ENCODE data around the gene SELENOO. TPM values are rescaled to one million over a fixed set of nuclear protein-coding genes. Genes with fewer than 3 reads are reported as not detected.
"Not testable (repeated sequence)": the region's sequence is repeated elsewhere in the genome, so short reads cannot be mapped to it uniquely, and the experiment has no call there.

SELENOO gene
- total RNA-seq, 1 experiment from 2014 or later: 34.3 TPM

DNA sequence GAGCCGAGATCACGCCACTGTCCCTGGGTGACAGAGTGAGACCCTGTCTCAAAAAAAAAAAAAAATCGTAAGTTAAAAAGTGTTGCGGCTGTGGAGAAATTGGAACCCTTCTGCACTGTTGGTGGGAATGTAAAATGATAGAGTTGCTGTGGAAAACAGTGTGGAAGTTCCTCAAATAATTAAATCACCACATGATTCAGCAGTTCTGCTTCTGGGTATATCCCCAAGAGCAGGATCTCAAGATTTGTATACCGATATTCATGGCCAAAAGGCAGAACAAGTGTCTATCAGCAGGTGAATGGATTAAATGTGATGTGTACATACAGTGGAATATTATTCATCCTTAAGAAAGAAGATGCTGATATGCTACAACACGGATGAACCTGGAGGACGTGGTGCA, 3.8 kb downstream of the SELENOO start:
- Histone ChIP-seq H3K4me1 (ENCODE audit: control insufficient read depth, insufficient read depth, low read length) (peaks cover 9% of the 10 kb centered on the region), H3K27me3 (ENCODE audit: control insufficient read depth, insufficient read depth, low read length) (no peaks in the 10 kb centered on the region), H3K27ac (ENCODE audit: low read length) (no peak overlapping the region), H3K36me3 (ENCODE audit: control insufficient read depth, insufficient read depth, low read length) (no peaks in the 10 kb centered on the region; the same call in 1 of the 2 replicates), H3K9me3 (ENCODE audit: control insufficient read depth, insufficient read depth, low read depth, low read length) (no peaks in the 10 kb centered on the region), H3K4me3 (ENCODE audit: low read depth in 2 of 2, low read length in 2 of 2) (no peak overlapping the region)
- TF ChIP-seq SIN3A (IDR thresholded peaks at IDR 0.05; ENCODE audit: borderline replicate concordance, insufficient read depth, low read depth, low read length) (no peak), POLR2AphosphoS5 (IDR thresholded peaks at IDR 0.05; ENCODE audit: low read depth, low read length) (no peak), CTCF (IDR thresholded peaks at IDR 0.05) (no peak), TCF7L2 (IDR thresholded peaks at IDR 0.05; ENCODE audit: low read depth, low read length) (no peak)
- TF ChIP-seq, protein P1, sequence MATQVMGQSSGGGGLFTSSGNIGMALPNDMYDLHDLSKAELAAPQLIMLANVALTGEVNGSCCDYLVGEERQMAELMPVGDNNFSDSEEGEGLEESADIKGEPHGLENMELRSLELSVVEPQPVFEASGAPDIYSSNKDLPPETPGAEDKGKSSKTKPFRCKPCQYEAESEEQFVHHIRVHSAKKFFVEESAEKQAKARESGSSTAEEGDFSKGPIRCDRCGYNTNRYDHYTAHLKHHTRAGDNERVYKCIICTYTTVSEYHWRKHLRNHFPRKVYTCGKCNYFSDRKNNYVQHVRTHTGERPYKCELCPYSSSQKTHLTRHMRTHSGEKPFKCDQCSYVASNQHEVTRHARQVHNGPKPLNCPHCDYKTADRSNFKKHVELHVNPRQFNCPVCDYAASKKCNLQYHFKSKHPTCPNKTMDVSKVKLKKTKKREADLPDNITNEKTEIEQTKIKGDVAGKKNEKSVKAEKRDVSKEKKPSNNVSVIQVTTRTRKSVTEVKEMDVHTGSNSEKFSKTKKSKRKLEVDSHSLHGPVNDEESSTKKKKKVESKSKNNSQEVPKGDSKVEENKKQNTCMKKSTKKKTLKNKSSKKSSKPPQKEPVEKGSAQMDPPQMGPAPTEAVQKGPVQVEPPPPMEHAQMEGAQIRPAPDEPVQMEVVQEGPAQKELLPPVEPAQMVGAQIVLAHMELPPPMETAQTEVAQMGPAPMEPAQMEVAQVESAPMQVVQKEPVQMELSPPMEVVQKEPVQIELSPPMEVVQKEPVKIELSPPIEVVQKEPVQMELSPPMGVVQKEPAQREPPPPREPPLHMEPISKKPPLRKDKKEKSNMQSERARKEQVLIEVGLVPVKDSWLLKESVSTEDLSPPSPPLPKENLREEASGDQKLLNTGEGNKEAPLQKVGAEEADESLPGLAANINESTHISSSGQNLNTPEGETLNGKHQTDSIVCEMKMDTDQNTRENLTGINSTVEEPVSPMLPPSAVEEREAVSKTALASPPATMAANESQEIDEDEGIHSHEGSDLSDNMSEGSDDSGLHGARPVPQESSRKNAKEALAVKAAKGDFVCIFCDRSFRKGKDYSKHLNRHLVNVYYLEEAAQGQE (IDR thresholded peaks at IDR 0.05; ENCODE audit: insufficient read depth in 1 of 2, low read depth in 2 of 2, low read length in 1 of 2): no peak
- ChIA-PET CTCF (no interaction called here), POLR2A (interaction anchor here (1.1 kb wide), 1 partner anchor 40 kb away, joined by 5 read pairs; no protein-coding TSS in a partner anchor)
- DNase-seq (ENCODE audit: low read depth, low spot score): no peak
- in situ Hi-C loops (cut with HindIII; ENCODE audit: low pct_unique_long_range_greater_than_20kb, low sequenced_read_pairs) (no loop called here), intact Hi-C loops (cut with micrococcal nuclease; ENCODE audit: unreplicated experiment) (no loop called here)
- no peak for ATAC-seq
- BruUV-seq (replicated peaks): no TSS peak

DNA sequence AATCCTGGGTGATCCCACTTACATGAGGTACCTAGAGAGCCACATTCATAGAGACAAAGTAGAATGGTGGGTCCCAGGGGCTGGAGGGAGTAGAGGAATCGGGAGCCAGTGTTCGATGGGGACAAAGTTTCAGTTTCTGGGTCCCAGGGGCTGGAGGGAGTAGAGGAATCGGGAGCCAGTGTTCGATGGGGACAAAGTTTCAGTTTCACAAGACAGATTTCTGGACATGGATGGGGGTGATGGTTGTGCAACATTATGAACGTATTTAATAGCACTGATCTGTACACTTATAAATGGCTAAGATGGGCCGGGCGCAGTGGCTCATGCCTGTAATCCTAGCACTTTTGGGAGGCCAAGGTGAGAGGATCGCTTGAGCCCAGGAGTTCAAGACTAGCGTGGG, 4.2 kb downstream of the SELENOO start:
- H3K4me3 ChIP-seq (ENCODE audit: low read depth in 2 of 2, low read length in 2 of 2); CTCF ChIA-PET; H3K36me3 ChIP-seq (ENCODE audit: control insufficient read depth, insufficient read depth, low read length); BruUV-seq (replicated peaks); DNase-seq (ENCODE audit: low read depth, low spot score); H3K9me3 ChIP-seq (ENCODE audit: control insufficient read depth, insufficient read depth, low read depth, low read length); POLR2A ChIA-PET; intact Hi-C loops (cut with micrococcal nuclease; ENCODE audit: unreplicated experiment); in situ Hi-C loops (cut with HindIII; ENCODE audit: low pct_unique_long_range_greater_than_20kb, low sequenced_read_pairs); H3K4me1 ChIP-seq (ENCODE audit: control insufficient read depth, insufficient read depth, low read length); H3K27ac ChIP-seq (ENCODE audit: low read length); ATAC-seq; H3K27me3 ChIP-seq (ENCODE audit: control insufficient read depth, insufficient read depth, low read length): not testable (repeated sequence)

GRCh38 chr22:50205781-50206569, 5.2 kb downstream of the SELENOO start:
- Histone ChIP-seq H3K9me3 (ENCODE audit: control insufficient read depth, insufficient read depth, low read depth, low read length) (no peaks in the 10 kb centered on the region), H3K36me3 (ENCODE audit: control insufficient read depth, insufficient read depth, low read length) (no peaks in the 10 kb centered on the region), H3K27ac (ENCODE audit: low read length) (no peak overlapping the region), H3K4me1 (ENCODE audit: control insufficient read depth, insufficient read depth, low read length) (peaks cover 7% of the 10 kb centered on the region; the same call in 1 of the 2 replicates), H3K27me3 (ENCODE audit: control insufficient read depth, insufficient read depth, low read length) (no peaks in the 10 kb centered on the region), H3K4me3 (ENCODE audit: low read depth in 2 of 2, low read length in 2 of 2) (no peak overlapping the region)
- BruUV-seq (replicated peaks): no TSS peak
- no peak for ATAC-seq
- in situ Hi-C loops (cut with HindIII; ENCODE audit: low pct_unique_long_range_greater_than_20kb, low sequenced_read_pairs): no loop called here
- no peak for DNase-seq (ENCODE audit: low read depth, low spot score)
- no peak for TF ChIP-seq CTCF (IDR thresholded peaks at IDR 0.05)
- no peak for TF ChIP-seq POLR2AphosphoS5 (IDR thresholded peaks at IDR 0.05; ENCODE audit: low read depth, low read length)
- no peak for TF ChIP-seq SIN3A (IDR thresholded peaks at IDR 0.05; ENCODE audit: borderline replicate concordance, insufficient read depth, low read depth, low read length)
- TF ChIP-seq, protein P1 (IDR thresholded peaks at IDR 0.05; ENCODE audit: insufficient read depth in 1 of 2, low read depth in 2 of 2, low read length in 1 of 2): no peak
- TF ChIP-seq TCF7L2 (IDR thresholded peaks at IDR 0.05; ENCODE audit: low read depth, low read length): no peak
- intact Hi-C loops (cut with micrococcal nuclease; ENCODE audit: unreplicated experiment): no loop called here
- POLR2A ChIA-PET: interaction anchor here (0.5 to 0.8 kb wide), 2 partner anchors 16 to 42 kb away, joined by 3 to 6 read pairs; no protein-coding TSS in a partner anchor
- CTCF ChIA-PET: interaction anchor here (0.5 kb wide), 1 partner anchor 166 kb away, joined by 4 read pairs; no protein-coding TSS in a partner anchor
